ENCODE data around the gene ERAL1. TPM values are rescaled to one million over a fixed set of nuclear protein-coding genes. Genes with fewer than 3 reads are reported as not detected.

Gene ERAL1
- total and polyA plus RNA-seq, 2 experiments from 2014 or later = 77.1 to 121 TPM

GRCh38 chr17:28862561-28862960 lies 7.7 kb downstream of the ERAL1 start:
- Histone ChIP-seq H3K4me1 (ENCODE audit: insufficient read depth) (no peaks in the 10 kb centered on the region; the same call in none of the 2 replicates), H3K79me2 (replicated peaks; ENCODE audit: insufficient read depth) (no peaks in the 10 kb centered on the region), H3K4me3 (no peak overlapping the region), H3K4me2 (no peak overlapping the region), H3K27me3 (ENCODE audit: insufficient read depth) (no peaks in the 10 kb centered on the region), H3K36me3 (ENCODE audit: insufficient read depth) (peaks cover 7% of the 10 kb centered on the region), H3F3A (replicated peaks; ENCODE audit: low read depth) (0 out of 2 replicates have a peak, but pooled peaks cover 4% of the 10 kb centered on the region), H2AFZ (no peak overlapping the region), H4K20me1 (replicated peaks; ENCODE audit: insufficient read depth) (no peaks in the 10 kb centered on the region), H3K27ac (ENCODE audit: low read depth) (no peak overlapping the region), H3K9me2 (ENCODE audit: insufficient read depth) (no peaks in the 10 kb centered on the region)
- Mint-ChIP-seq H3K4me1 (peaks cover 16% of the 10 kb centered on the region), H3K9me3 (no peaks in the 10 kb centered on the region), H3K36me3 (ENCODE audit: low read depth) (peaks cover 32% of the 10 kb centered on the region), H3K27me3 (ENCODE audit: insufficient read depth, low read depth, poor library complexity) (peaks cover 2% of the 10 kb centered on the region), H3K27ac (no peak overlapping the region), H3K4me3 (no peak overlapping the region; the same call in 2 of the 3 replicates)
- TF ChIP-seq ZNF331 (CRISPR knock-in tag; IDR thresholded peaks at IDR 0.05; ENCODE audit: low read depth) (no peak), POLR2AphosphoS5 (IDR thresholded peaks at IDR 0.05; ENCODE audit: low read depth) (no peak), EZH2 (IDR thresholded peaks at IDR 0.05; ENCODE audit: low read depth, unreplicated experiment) (no peak), EZH2phosphoT487 (IDR thresholded peaks at IDR 0.05; ENCODE audit: unreplicated experiment) (no peak), NANOG (IDR thresholded peaks at IDR 0.05; ENCODE audit: borderline replicate concordance) (no peak)
- TF ChIP-seq, protein P1, sequence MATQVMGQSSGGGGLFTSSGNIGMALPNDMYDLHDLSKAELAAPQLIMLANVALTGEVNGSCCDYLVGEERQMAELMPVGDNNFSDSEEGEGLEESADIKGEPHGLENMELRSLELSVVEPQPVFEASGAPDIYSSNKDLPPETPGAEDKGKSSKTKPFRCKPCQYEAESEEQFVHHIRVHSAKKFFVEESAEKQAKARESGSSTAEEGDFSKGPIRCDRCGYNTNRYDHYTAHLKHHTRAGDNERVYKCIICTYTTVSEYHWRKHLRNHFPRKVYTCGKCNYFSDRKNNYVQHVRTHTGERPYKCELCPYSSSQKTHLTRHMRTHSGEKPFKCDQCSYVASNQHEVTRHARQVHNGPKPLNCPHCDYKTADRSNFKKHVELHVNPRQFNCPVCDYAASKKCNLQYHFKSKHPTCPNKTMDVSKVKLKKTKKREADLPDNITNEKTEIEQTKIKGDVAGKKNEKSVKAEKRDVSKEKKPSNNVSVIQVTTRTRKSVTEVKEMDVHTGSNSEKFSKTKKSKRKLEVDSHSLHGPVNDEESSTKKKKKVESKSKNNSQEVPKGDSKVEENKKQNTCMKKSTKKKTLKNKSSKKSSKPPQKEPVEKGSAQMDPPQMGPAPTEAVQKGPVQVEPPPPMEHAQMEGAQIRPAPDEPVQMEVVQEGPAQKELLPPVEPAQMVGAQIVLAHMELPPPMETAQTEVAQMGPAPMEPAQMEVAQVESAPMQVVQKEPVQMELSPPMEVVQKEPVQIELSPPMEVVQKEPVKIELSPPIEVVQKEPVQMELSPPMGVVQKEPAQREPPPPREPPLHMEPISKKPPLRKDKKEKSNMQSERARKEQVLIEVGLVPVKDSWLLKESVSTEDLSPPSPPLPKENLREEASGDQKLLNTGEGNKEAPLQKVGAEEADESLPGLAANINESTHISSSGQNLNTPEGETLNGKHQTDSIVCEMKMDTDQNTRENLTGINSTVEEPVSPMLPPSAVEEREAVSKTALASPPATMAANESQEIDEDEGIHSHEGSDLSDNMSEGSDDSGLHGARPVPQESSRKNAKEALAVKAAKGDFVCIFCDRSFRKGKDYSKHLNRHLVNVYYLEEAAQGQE (IDR thresholded peaks at IDR 0.05; ENCODE audit: unreplicated experiment) = no peak
- TF ChIP-seq, protein P2, sequence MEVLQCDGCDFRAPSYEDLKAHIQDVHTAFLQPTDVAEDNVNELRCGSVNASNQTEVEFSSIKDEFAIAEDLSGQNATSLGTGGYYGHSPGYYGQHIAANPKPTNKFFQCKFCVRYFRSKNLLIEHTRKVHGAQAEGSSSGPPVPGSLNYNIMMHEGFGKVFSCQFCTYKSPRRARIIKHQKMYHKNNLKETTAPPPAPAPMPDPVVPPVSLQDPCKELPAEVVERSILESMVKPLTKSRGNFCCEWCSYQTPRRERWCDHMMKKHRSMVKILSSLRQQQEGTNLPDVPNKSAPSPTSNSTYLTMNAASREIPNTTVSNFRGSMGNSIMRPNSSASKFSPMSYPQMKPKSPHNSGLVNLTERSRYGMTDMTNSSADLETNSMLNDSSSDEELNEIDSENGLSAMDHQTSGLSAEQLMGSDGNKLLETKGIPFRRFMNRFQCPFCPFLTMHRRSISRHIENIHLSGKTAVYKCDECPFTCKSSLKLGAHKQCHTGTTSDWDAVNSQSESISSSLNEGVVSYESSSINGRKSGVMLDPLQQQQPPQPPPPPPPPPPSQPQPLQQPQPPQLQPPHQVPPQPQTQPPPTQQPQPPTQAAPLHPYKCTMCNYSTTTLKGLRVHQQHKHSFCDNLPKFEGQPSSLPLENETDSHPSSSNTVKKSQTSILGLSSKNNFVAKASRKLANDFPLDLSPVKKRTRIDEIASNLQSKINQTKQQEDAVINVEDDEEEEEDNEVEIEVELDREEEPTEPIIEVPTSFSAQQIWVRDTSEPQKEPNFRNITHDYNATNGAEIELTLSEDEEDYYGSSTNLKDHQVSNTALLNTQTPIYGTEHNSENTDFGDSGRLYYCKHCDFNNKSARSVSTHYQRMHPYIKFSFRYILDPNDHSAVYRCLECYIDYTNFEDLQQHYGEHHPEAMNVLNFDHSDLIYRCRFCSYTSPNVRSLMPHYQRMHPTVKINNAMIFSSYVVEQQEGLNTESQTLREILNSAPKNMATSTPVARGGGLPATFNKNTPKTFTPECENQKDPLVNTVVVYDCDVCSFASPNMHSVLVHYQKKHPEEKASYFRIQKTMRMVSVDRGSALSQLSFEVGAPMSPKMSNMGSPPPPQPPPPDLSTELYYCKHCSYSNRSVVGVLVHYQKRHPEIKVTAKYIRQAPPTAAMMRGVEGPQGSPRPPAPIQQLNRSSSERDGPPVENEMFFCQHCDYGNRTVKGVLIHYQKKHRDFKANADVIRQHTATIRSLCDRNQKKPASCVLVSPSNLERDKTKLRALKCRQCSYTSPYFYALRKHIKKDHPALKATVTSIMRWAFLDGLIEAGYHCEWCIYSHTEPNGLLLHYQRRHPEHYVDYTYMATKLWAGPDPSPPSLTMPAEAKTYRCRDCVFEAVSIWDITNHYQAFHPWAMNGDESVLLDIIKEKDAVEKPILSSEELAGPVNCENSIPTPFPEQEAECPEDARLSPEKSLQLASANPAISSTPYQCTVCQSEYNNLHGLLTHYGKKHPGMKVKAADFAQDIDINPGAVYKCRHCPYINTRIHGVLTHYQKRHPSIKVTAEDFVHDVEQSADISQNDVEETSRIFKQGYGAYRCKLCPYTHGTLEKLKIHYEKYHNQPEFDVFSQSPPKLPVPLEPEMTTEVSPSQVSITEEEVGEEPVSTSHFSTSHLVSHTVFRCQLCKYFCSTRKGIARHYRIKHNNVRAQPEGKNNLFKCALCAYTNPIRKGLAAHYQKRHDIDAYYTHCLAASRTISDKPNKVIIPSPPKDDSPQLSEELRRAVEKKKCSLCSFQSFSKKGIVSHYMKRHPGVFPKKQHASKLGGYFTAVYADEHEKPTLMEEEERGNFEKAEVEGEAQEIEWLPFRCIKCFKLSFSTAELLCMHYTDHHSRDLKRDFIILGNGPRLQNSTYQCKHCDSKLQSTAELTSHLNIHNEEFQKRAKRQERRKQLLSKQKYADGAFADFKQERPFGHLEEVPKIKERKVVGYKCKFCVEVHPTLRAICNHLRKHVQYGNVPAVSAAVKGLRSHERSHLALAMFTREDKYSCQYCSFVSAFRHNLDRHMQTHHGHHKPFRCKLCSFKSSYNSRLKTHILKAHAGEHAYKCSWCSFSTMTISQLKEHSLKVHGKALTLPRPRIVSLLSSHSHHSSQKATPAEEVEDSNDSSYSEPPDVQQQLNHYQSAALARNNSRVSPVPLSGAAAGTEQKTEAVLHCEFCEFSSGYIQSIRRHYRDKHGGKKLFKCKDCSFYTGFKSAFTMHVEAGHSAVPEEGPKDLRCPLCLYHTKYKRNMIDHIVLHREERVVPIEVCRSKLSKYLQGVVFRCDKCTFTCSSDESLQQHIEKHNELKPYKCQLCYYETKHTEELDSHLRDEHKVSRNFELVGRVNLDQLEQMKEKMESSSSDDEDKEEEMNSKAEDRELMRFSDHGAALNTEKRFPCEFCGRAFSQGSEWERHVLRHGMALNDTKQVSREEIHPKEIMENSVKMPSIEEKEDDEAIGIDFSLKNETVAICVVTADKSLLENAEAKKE (CRISPR knock-in tag; IDR thresholded peaks at IDR 0.05) = no peak
- TF ChIP-seq, protein P3, sequence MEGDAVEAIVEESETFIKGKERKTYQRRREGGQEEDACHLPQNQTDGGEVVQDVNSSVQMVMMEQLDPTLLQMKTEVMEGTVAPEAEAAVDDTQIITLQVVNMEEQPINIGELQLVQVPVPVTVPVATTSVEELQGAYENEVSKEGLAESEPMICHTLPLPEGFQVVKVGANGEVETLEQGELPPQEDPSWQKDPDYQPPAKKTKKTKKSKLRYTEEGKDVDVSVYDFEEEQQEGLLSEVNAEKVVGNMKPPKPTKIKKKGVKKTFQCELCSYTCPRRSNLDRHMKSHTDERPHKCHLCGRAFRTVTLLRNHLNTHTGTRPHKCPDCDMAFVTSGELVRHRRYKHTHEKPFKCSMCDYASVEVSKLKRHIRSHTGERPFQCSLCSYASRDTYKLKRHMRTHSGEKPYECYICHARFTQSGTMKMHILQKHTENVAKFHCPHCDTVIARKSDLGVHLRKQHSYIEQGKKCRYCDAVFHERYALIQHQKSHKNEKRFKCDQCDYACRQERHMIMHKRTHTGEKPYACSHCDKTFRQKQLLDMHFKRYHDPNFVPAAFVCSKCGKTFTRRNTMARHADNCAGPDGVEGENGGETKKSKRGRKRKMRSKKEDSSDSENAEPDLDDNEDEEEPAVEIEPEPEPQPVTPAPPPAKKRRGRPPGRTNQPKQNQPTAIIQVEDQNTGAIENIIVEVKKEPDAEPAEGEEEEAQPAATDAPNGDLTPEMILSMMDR (conservative IDR thresholded peaks at IDR 0.05; ENCODE audit: low read depth in 2 of 2) = no peak
- DNase-seq (ENCODE audit: low spot score) = no peak
- no peak for ATAC-seq

Measured in GM23338 (cell line).